Parathyroid adenoma (tissue), 2 donors: Measurements from ENCODE around the gene IER5.
A peak's percentile ranks its signal among the peaks of the same experiment; 100 is the strongest.

Source experiments
- H2AFZ ChIP-seq: fragments of 300-600 bp; sonication (generic); one replicate; pipeline ENCODE4 v1.7.0; 2017; ENCODE audit warnings: antibody characterized with exemption, mild to moderate bottlenecking
- H3K27ac ChIP-seq: fragments of 300-600 bp; sonication (generic); one replicate; pipeline ENCODE4 v1.7.0; 2017
- H3K27me3 ChIP-seq: fragments of 300-600 bp; sonication (generic); one replicate; pipeline ENCODE4 v1.7.0; 2017; ENCODE audit warnings: low read length; ENCODE audit not compliant: control insufficient read depth, insufficient read depth
- H3K36me3 ChIP-seq: fragments of 300-600 bp; sonication (generic); one replicate; pipeline ENCODE4 v1.7.0; 2017; ENCODE audit warnings: low read length; ENCODE audit not compliant: control insufficient read depth, insufficient read depth
- H3K4me1 ChIP-seq: fragments of 300-600 bp; sonication (generic); one replicate; pipeline ENCODE4 v1.7.0; 2017; ENCODE audit warnings: control low read depth
- H3K4me2 ChIP-seq: fragments of 300-600 bp; sonication (generic); one replicate; pipeline ENCODE4 v1.7.0; 2017; ENCODE audit warnings: low read length
- H3K4me3 ChIP-seq: fragments of 300-600 bp; sonication (generic); one replicate; pipeline ENCODE4 v1.7.0; 2017; ENCODE audit warnings: low read depth, low read length
- H3K79me2 ChIP-seq: fragments of 300-600 bp; sonication (generic); one replicate; pipeline ENCODE4 v1.7.0; 2017; ENCODE audit warnings: control low read depth
- H3K9ac ChIP-seq: fragments of 300-600 bp; sonication (generic); one replicate; pipeline ENCODE4 v1.7.0; 2017; ENCODE audit warnings: mild to moderate bottlenecking
- H3K9me3 ChIP-seq: fragments of 300-600 bp; sonication (generic); one replicate; pipeline ENCODE4 v1.7.0; 2017; ENCODE audit warnings: low read length; ENCODE audit not compliant: control insufficient read depth
- CTCF ChIP-seq: fragments of 300-600 bp; sonication (generic); IDR thresholded peaks from one replicate; pipeline ENCODE4 v1.7.0; 2017; ENCODE audit warnings: antibody characterized with exemption, mild to moderate bottlenecking
- donor health status: primary hyperparathyroidism.

Gene IER5

DNA sequence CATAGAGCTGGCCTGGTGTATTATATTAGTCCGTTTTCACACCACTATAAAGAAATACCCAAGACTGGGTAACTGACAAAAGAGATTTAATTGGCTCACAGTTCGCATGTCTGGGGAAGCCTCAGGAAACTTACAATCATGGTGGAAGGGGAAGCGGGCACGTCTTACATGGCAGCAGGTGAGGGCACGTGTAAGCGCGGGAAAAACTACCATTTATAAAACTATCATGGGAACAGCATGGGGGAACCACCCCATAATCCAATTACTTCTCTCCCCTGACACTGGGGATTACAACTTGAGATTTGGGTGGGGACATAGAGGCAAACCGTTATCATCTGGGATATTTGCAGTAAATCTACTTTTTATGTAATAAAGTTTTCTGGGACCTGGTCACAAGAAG is 6.8 kb downstream of the IER5 start:
- H3K4me2 ChIP-seq = no peak overlapping the region
- H3K9ac ChIP-seq = no peak overlapping the region
- no peaks in the 10 kb centered on the region for H3K9me3 ChIP-seq
- no peaks in the 10 kb centered on the region for H3K36me3 ChIP-seq
- peaks cover 7% of the 10 kb centered on the region for H3K4me1 ChIP-seq
- peak overlapping the region; percentile 29 for H3K27ac ChIP-seq
- no peak for TF ChIP-seq CTCF
- no peak overlapping the region for H2AFZ ChIP-seq
- H3K4me3 ChIP-seq = no peak overlapping the region
- H3K27me3 ChIP-seq = no peaks in the 10 kb centered on the region
- peaks cover 2% of the 10 kb centered on the region for H3K79me2 ChIP-seq

- H3K79me2 ChIP-seq = peaks cover 2% of the 10 kb centered on the region
- H3K27me3 ChIP-seq = no peaks in the 10 kb centered on the region
- H3K27ac ChIP-seq = peak overlapping the region; percentile 29
- no peak overlapping the region for H3K9ac ChIP-seq
- TF ChIP-seq CTCF = no peak
- no peak overlapping the region for H3K4me3 ChIP-seq
- no peaks in the 10 kb centered on the region for H3K36me3 ChIP-seq
- no peak overlapping the region for H2AFZ ChIP-seq
- H3K4me2 ChIP-seq = no peak overlapping the region
- peaks cover 7% of the 10 kb centered on the region for H3K4me1 ChIP-seq
- no peaks in the 10 kb centered on the region for H3K9me3 ChIP-seq
Observed at GRCh38 chr1:181095763-181096184, 7.3 kb downstream of the IER5 start.

GRCh38 chr1:181097242-181097641 is 8.7 kb downstream of the IER5 start:
- H3K27me3 ChIP-seq = no peaks in the 10 kb centered on the region
- H3K4me3 ChIP-seq = no peak overlapping the region
- H3K4me1 ChIP-seq = peaks cover 7% of the 10 kb centered on the region
- H3K4me2 ChIP-seq = no peak overlapping the region
- H2AFZ ChIP-seq = no peak overlapping the region
- no peaks in the 10 kb centered on the region for H3K9me3 ChIP-seq
- no peaks in the 10 kb centered on the region for H3K36me3 ChIP-seq
- TF ChIP-seq CTCF = no peak
- H3K79me2 ChIP-seq = no peaks in the 10 kb centered on the region
- H3K9ac ChIP-seq = no peak overlapping the region
- no peak overlapping the region for H3K27ac ChIP-seq

GRCh38 chr1:181099152-181100014 is 10.9 kb downstream of the IER5 start:
- Histone ChIP-seq H3K9ac (no peak overlapping the region), H3K4me2 (no peak overlapping the region), H3K9me3 (no peaks in the 10 kb centered on the region), H3K27me3 (no peaks in the 10 kb centered on the region), H3K36me3 (no peaks in the 10 kb centered on the region), H3K4me3 (no peak overlapping the region), H2AFZ (no peak overlapping the region), H3K79me2 (no peaks in the 10 kb centered on the region), H3K27ac (no peak overlapping the region), H3K4me1 (peaks cover 14% of the 10 kb centered on the region)
- no peak for TF ChIP-seq CTCF
